GM12874 (cell line): Measurements from ENCODE around the gene UBE2E2.

Experiments used
- TF ChIP-seq, protein P1 (sequence below): IDR thresholded peaks from 2 replicates; pipeline ENCODE4 v1.5.1; 2011; ENCODE audit warnings: low read depth, mild to moderate bottlenecking, control low read depth, low read length, moderate library complexity; ENCODE audit not compliant: insufficient read depth

Gene UBE2E2

DNA sequence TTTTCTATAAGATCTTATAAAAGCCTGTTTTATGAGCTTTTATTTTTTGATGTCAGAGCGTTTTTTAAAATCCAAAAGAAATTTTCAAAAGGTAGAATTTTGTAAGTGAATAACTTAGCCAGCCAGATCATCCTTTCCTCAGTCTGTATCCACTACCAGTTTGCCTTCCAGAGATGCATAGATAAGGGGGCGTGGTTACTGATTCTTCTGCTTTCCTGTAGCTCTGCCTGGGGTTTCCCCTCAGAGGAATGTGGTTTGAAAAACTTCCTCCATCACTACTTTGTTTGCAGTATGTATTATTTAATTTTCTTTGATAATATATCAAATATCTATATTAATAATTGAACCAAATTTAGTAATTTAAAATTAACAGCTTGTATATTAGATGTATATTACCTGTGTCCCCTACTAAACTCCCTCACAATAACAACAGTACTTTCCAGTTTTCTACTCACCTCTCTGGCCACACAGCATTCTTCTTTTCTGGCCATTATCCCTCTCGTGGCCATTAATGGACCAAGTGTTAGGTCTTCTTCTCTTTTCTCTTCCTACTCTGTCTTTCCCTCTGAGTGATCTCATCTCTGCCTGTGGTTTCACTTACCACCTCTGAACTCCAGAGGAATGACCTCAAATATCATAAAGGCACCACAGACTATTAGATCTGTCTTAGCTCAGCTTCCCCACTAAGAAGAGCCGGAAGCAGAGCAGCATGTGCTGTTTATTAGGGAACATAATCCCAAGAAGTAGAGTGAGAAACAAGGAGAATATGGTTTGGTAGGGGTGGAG lies 239.7 kb downstream of the UBE2E2 start:
- TF ChIP-seq, protein P1, sequence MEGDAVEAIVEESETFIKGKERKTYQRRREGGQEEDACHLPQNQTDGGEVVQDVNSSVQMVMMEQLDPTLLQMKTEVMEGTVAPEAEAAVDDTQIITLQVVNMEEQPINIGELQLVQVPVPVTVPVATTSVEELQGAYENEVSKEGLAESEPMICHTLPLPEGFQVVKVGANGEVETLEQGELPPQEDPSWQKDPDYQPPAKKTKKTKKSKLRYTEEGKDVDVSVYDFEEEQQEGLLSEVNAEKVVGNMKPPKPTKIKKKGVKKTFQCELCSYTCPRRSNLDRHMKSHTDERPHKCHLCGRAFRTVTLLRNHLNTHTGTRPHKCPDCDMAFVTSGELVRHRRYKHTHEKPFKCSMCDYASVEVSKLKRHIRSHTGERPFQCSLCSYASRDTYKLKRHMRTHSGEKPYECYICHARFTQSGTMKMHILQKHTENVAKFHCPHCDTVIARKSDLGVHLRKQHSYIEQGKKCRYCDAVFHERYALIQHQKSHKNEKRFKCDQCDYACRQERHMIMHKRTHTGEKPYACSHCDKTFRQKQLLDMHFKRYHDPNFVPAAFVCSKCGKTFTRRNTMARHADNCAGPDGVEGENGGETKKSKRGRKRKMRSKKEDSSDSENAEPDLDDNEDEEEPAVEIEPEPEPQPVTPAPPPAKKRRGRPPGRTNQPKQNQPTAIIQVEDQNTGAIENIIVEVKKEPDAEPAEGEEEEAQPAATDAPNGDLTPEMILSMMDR = no peak

DNA sequence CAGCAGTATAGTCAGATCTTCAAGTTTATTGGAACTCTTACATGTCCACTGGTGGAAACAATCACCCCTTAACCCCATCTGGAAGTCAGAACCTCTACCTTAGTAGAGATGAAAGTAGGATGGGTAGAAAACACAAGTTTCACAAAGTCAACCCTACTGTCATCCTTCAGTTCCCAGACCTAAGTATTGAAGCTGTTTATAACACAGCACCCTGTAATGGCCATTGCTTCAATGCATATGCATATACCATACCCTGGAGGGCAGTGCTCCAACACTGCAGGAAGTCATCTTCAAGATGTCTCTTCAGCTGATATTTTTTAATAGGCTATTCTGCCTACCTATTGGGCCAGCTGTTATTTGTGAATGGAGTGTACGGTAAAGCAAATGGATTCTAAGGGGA lies 241.3 kb downstream of the UBE2E2 start:
- TF ChIP-seq, protein P1 = no peak

DNA sequence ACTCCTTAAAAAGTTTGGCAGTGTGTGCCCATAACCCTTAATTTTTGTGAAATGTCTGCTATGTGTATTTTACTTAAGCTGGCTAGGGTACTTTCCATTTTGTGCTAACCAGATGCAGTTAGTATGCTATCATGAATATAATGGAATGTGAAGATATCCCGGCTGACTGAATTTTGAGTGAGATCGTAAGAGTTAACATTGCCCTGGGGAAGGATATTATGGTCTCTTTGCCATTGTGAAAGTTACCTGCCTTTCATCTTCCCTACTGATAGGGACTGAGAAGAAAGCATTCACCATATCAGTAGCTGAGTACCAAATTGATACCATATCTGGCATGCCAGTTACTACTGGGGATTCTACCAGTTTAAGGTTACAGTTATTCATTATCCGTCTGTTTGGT lies 243.2 kb downstream of the UBE2E2 start:
- TF ChIP-seq, protein P1 = no peak

DNA sequence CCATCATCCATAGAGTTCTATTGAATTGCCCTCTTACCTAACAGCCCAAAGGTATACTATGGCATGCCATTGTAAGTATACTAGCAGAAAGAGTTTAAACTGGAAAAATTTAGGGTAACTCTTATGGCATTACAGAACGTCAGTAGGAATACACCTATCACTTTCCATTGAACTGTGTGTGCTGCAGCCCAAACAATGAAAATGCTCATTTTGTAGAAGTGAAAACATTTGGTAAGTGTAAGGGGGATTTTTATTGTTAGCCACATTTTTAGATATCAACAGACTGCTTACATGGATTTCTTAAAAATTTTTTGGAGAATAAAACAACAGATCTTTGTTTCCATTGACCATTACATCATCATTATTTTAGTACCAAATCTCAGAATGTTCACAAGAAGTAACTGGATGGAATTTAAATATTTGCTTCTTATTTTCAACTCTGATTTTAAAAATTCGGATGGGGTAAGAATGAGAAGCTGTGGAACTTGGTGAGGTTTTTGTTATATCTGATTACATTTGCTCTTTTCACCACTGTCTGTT lies 245.9 kb downstream of the UBE2E2 start:
- TF ChIP-seq, protein P1 = no peak

DNA sequence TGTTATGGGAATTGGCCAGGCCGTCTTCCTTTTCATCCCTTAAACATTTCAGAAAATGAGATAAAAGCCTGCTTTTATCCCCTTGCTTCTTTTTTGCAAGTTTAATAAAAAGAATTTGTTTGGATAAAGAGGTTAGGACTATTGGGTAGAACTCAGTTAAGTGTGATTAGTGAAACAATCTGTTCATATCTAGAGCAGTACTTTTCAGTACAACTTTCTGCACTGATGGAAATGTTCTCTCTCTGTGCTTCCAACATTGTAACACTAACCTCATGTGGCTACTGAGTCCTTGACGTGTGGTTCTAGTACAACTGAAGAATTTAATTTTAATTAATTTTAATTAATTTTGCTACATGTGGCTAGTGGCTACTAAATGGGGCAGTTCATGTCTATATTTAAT lies 246.9 kb downstream of the UBE2E2 start:
- TF ChIP-seq, protein P1 = no peak

DNA sequence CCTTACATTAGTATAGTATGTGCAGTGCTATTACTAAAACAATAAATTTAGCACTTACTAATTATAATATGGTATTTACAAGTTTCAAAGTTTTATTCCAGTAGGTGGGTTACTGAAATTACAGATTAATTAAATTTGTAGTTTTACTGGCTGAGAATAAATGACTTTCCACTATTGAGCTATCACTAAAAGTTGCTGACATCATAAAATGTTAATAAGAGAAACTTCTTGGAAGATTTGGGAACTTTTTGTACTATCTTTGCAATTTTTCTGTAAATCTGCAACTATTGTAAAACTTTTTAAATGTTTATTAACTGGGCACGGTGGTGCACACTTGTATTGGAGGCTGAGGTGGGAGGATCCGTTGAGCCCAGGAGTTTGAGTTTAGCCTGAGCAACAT lies 247.7 kb downstream of the UBE2E2 start:
- TF ChIP-seq, protein P1 = no peak

DNA sequence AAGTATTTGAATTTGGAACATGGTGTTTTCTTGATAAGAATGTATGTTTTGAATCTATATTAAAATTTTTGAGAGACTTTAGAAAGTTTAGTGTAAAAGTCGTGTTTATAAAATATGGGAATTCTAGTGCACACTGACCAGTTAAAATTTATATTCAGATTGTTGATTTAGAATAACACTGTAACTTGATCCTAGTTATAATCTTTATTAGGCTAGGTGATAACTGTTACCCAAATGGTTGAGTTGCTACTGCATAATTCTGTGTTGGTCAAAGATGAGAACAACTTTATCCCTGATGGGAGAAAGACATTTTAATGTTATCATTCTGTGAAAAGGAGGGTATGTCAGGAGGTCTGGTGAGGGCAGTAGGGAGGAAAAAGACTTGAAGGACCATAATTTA lies 249.3 kb downstream of the UBE2E2 start:
- TF ChIP-seq, protein P1 = no peak
